Upper lobe of right lung (tissue), 1 donor: ENCODE data around the gene BICD1. TPM values are rescaled to one million over a fixed set of nuclear protein-coding genes. Genes with fewer than 3 reads are reported as not detected.
"Not testable (repeated sequence)": the region's sequence is repeated elsewhere in the genome, so short reads cannot be mapped to it uniquely, and the experiment has no call there.

Experiments used
- ATAC-seq: fragments of 200-7000 bp; cut with Tn5 transposase; one replicate; pipeline ENCODE4 v1.9.1; 2020; ENCODE audit warnings: mild to moderate bottlenecking, moderate library complexity
- DNase-seq: peaks from one replicate; pipeline ENCODE4 v3.0.0-alpha.2; 2020
- H3K27ac ChIP-seq: fragments of 200-600 bp; one replicate; pipeline ENCODE4 v1.8.0; 2022
- H3K27me3 ChIP-seq: fragments of 200-600 bp; one replicate; pipeline ENCODE4 v1.8.0; 2022; ENCODE audit warnings: mild to moderate bottlenecking
- H3K36me3 ChIP-seq: fragments of 200-600 bp; one replicate; pipeline ENCODE4 v1.8.0; 2022
- H3K4me1 ChIP-seq: fragments of 200-600 bp; one replicate; pipeline ENCODE4 v1.8.0; 2022
- H3K4me3 ChIP-seq: fragments of 200-600 bp; one replicate; pipeline ENCODE4 v1.8.0; 2022; ENCODE audit warnings: mild to moderate bottlenecking
- H3K9me3 ChIP-seq: fragments of 200-600 bp; one replicate; pipeline ENCODE4 v1.8.0; 2022
- CTCF ChIP-seq: fragments of 200-600 bp; IDR thresholded peaks from one replicate; pipeline ENCODE4 v1.8.0; 2022; ENCODE audit warnings: antibody characterized with exemption
- intact Hi-C: fragments of 100-400 bp; cut with DNase I; formaldehyde crosslinking; loops from one replicate; pipeline ENCODE4 v1.11.0; 2022
- total RNA-seq: library from RNA; stranded (reverse); fragmentation: NEBNext Ultra II Directional; extraction: Animal tissue kit (Norgen Biotek cat#: 25700); gene quantifications from one replicate; pipeline ENCODE4 v1.2.1, GENCODE V29; 2021
- donor health status: DM: no; HTN: yes; CAD: no; lungs with severe emphysema.

Gene BICD1
- total RNA-seq, 1 donor from 2014 or later: 18.0 TPM

- no peak for DNase-seq
- Histone ChIP-seq H3K27me3 (no peaks in the 10 kb centered on the region), H3K36me3 (no peaks in the 10 kb centered on the region), H3K4me1 (no peaks in the 10 kb centered on the region), H3K27ac (no peak overlapping the region), H3K4me3 (no peak overlapping the region), H3K9me3 (no peaks in the 10 kb centered on the region)
- no peak for ATAC-seq
- intact Hi-C loops: no loop called here
- no peak for TF ChIP-seq CTCF
Measured at GRCh38 chr12:32089586-32089985, 17.1 kb upstream of the BICD1 start.

DNA sequence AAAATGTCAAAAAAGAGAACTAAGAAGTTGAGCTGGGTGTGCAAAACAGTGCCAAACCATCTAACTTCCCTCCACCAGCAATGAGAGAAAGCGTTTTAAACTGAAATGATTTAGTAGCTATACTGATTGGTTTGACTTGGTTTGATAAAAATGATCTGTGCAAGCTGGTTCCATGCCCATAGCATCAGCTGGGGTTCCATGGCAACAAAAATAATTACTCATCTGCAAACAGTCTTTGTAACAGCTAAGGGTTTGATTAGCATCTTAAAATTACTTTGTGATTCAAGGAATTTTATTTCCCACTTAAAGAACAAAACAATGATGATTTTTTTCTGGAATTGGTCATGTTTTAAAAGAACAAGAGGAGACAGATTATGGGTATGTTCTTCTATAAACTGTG is 15.0 kb upstream of the BICD1 start:
- H3K4me1 ChIP-seq: no peaks in the 10 kb centered on the region
- H3K4me3 ChIP-seq: no peak overlapping the region
- no peaks in the 10 kb centered on the region for H3K36me3 ChIP-seq
- no peak for DNase-seq
- no peak for ATAC-seq
- TF ChIP-seq CTCF: no peak
- H3K27me3 ChIP-seq: no peaks in the 10 kb centered on the region
- H3K27ac ChIP-seq: no peak overlapping the region
- intact Hi-C loops: no loop called here
- H3K9me3 ChIP-seq: no peaks in the 10 kb centered on the region

DNA sequence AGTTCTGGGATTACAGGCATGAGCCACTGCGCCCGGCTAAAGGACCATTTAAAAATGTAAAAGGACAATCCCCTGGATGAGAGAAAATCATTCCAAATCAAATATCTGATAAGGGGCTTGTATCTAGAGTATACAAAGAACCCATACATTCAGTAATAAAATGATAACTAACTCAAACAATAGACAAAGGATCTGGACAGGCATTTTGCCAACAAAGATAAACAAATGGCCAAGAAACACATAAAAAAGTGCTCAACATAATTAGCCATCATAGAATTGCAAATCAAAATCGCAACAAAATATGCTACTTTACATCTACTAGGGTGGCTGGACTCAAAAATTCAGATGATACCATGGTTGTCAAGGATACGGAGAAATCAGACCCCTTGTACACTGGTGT is 8.5 kb upstream of the BICD1 start:
- Histone ChIP-seq H3K4me3 (no peak overlapping the region), H3K27ac (no peak overlapping the region), H3K9me3 (no peaks in the 10 kb centered on the region), H3K4me1 (no peaks in the 10 kb centered on the region), H3K36me3 (no peaks in the 10 kb centered on the region), H3K27me3 (no peaks in the 10 kb centered on the region)
- intact Hi-C loops: no loop called here
- no peak for ATAC-seq
- TF ChIP-seq CTCF: no peak
- DNase-seq: no peak

DNA sequence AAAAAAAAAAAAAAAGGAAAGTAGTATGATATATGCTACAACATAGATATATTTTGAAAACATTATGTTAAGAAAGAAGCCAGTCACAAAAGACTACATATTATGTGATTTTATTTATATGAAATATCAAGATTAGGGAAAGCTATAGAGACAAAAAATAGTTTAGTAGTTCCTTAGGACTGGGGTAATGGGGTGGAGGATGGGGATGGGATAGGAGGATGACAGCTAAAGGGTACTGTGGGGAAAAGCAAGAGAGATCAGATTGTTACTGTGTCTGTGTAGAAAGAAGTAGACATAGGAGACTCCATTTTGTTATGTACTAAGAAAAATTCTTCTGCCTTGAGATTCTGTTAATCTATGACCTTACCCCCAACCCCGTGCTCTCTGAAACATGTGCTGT is 7.4 kb upstream of the BICD1 start:
- not testable (repeated sequence) for DNase-seq, H3K36me3 ChIP-seq, ATAC-seq

DNA sequence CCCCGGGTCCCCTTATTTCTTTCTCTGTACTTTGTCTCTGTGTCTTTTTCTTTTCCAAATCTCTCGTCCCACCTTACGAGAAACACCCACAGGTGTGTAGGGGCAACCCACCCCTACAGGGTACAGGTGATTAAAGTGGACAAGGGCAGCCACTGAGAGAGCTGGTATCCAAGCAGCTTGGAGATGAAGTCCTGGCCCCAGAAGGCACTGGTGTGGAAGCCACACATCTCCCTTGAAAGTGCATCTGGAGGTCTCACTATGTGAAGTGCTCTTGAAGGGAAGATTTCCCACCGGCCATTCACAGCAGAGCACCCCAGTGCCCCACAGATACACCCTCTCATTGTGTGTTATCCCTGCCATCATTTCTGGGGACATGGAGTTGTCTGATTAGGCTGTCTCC is 6.3 kb upstream of the BICD1 start:
- H3K9me3 ChIP-seq: no peaks in the 10 kb centered on the region
- no peaks in the 10 kb centered on the region for H3K36me3 ChIP-seq
- H3K4me1 ChIP-seq: no peaks in the 10 kb centered on the region
- no peak for TF ChIP-seq CTCF
- no peak overlapping the region for H3K4me3 ChIP-seq
- ATAC-seq: no peak
- no peak for DNase-seq
- intact Hi-C loops: no loop called here
- H3K27me3 ChIP-seq: no peaks in the 10 kb centered on the region
- H3K27ac ChIP-seq: no peak overlapping the region

More for the DNA sequence above, 7.4 kb upstream of the BICD1 start:
- H3K9me3 ChIP-seq, H3K4me1 ChIP-seq, H3K27me3 ChIP-seq, H3K27ac ChIP-seq, intact Hi-C loops, H3K4me3 ChIP-seq: not testable (repeated sequence)

DNA sequence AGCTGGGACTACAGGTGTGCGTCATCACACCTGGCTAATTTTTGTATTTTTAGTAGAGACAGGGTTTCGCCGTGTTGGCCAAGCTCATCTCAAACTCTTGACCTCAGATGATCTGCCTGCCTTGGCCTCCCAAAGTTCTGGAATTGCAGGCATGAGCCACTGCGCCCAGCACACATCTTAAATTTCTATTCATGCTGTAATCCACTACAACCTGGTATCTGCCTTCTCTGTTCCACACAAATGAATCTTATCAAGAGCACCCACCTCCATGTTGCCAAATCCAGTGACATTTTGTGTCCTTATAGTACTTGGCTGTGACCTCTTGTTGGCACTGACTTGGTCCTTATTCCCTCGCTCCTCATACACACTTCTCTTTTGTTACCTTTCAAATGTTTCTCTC is 5.8 kb upstream of the BICD1 start:
- H3K4me1 ChIP-seq: no peaks in the 10 kb centered on the region
- H3K36me3 ChIP-seq: no peaks in the 10 kb centered on the region
- H3K27ac ChIP-seq: no peak overlapping the region
- intact Hi-C loops: no loop called here
- no peaks in the 10 kb centered on the region for H3K9me3 ChIP-seq
- no peaks in the 10 kb centered on the region for H3K27me3 ChIP-seq
- DNase-seq (no peak), ATAC-seq (no peak)
- no peak for TF ChIP-seq CTCF
- no peak overlapping the region for H3K4me3 ChIP-seq
